ENCODE data around the gene SIX1. TPM values are rescaled to one million over a fixed set of nuclear protein-coding genes. Genes with fewer than 3 reads are reported as not detected.

The SIX1 gene
- total and polyA plus RNA-seq, 2 of the 4 experiments (the other 2 are of a cell fraction) = 7.7 to 15.0 TPM

- H2AK5ac ChIP-seq (ENCODE audit: low read depth, low read length) = no peak overlapping the region
- H3K23ac ChIP-seq (ENCODE audit: low read depth, low read length) = no peak overlapping the region
- H3K4me1 ChIP-seq (ENCODE audit: control insufficient read depth, insufficient read depth, low read length) = peaks cover 19% of the 10 kb centered on the region
- no peaks in the 10 kb centered on the region for H3K9me3 ChIP-seq (ENCODE audit: control insufficient read depth, insufficient read depth, low read length)
- H3K4ac ChIP-seq (ENCODE audit: low read depth, low read length) = no peak overlapping the region
- ATAC-seq (ENCODE audit: low read depth) (no peak), DNase-seq (no peak)
- 83% methylated on average over 10 of the region's 29 CpGs; no CpG with 5 or more reads in 1 of the 2 experiments for WGBS, 2 experiments (ENCODE audit: extremely low coverage in 2 of 2, insufficient read length in 1 of 2)
- H2AK9ac ChIP-seq (replicated peaks; ENCODE audit: low read depth, low read length, poor library complexity) = no peak overlapping the region
- H3K14ac ChIP-seq (replicated peaks; ENCODE audit: low read depth, low read length) = no peak overlapping the region
- no peaks in the 10 kb centered on the region for H4K20me1 ChIP-seq (ENCODE audit: insufficient read depth, low read length)
- peak overlapping the region; percentile 61; the same call in 1 of the 2 replicates for H3K27ac ChIP-seq (ENCODE audit: insufficient read depth, low read length)
- POLR2A ChIA-PET (ENCODE audit: unreplicated experiment) = interaction anchor here (0.5 kb wide), 1 partner anchor 67 kb away, joined by 7 read pairs; no protein-coding TSS in a partner anchor
- peak overlapping the region; percentile 23; the same call in 1 of the 2 replicates for H2BK120ac ChIP-seq (ENCODE audit: low read depth, low read length)
- H3K9ac ChIP-seq (ENCODE audit: low read depth, low read length) = no peak overlapping the region
- in situ Hi-C loops (cut with MboI; ENCODE audit: low sequenced_read_pairs) (no loop called here), dilution Hi-C loops (cut with HindIII; ENCODE audit: low sequenced_read_pairs, unreplicated experiment) (no loop called here), intact Hi-C loops (cut with micrococcal nuclease) (no loop called here)
- TF ChIP-seq NFE2L2 (IDR thresholded peaks at IDR 0.05; ENCODE audit: low read depth, low read length) (no peak), MAFK (IDR thresholded peaks at IDR 0.05; ENCODE audit: low read depth, low read length) (no peak), RFX5 (IDR thresholded peaks at IDR 0.05; ENCODE audit: low read depth, low read length) (no peak), RAD21 (IDR thresholded peaks at IDR 0.05; ENCODE audit: low read length) (no peak), RCOR1 (IDR thresholded peaks at IDR 0.05; ENCODE audit: insufficient replicate concordance, low read length) (no peak), MXI1 (IDR thresholded peaks at IDR 0.05; ENCODE audit: borderline replicate concordance, low read depth, low read length) (no peak), MAZ (IDR thresholded peaks at IDR 0.05; ENCODE audit: borderline replicate concordance, low read depth, low read length) (no peak), ELK1 (IDR thresholded peaks at IDR 0.05; ENCODE audit: borderline replicate concordance, low read depth, low read length) (no peak), USF2 (IDR thresholded peaks at IDR 0.05; ENCODE audit: low read depth, low read length) (no peak), FOS (IDR thresholded peaks at IDR 0.05; ENCODE audit: low read depth, low read length) (no peak)
- CTCF ChIA-PET = no interaction called here
- H3K18ac ChIP-seq (ENCODE audit: low read depth, low read length) = peak overlapping the region; percentile 43
- no peak overlapping the region; the same call in 1 of the 2 replicates for H4K5ac ChIP-seq (ENCODE audit: low read depth, low read length)
- BruUV-seq (replicated peaks) = no TSS peak
- H3K4me2 ChIP-seq (ENCODE audit: low read depth, low read length) = peak overlapping the region; percentile 7; the same call in 1 of the 2 replicates
- peak overlapping the region; percentile 37; the same call in 1 of the 3 replicates for H2BK15ac ChIP-seq (ENCODE audit: low read depth, low read length)
- H3K27me3 ChIP-seq (ENCODE audit: control insufficient read depth, insufficient read depth, low read length) = no peaks in the 10 kb centered on the region; the same call in 1 of the 2 replicates
- H3K4me3 ChIP-seq (ENCODE audit: insufficient read depth, low read depth, low read length) = no peak overlapping the region
- H4K8ac ChIP-seq (ENCODE audit: low read depth in 2 of 2, low read length in 2 of 2) = peak overlapping the region in 1 of 2 experiments; percentile 96; a peak in 1 of 4 replicates
- no peak overlapping the region for H3K56ac ChIP-seq (ENCODE audit: extremely low read depth, insufficient read depth, low read length)
- peaks cover 2 to 13% of the 10 kb centered on the region in 2 experiments; a peak in 2 of 4 replicates for H3K79me1 ChIP-seq (ENCODE audit: low read depth in 1 of 2, low read length in 2 of 2)
- H2BK5ac ChIP-seq (ENCODE audit: low read depth, low read length, poor library complexity, severe bottlenecking) = peak overlapping the region; percentile 44
- no peaks in the 10 kb centered on the region for H3K36me3 ChIP-seq (ENCODE audit: control insufficient read depth, insufficient read depth, low read length)
- no peak overlapping the region for H2BK20ac ChIP-seq (ENCODE audit: low read depth, low read length)
- no peaks in the 10 kb centered on the region for H3K9me1 ChIP-seq (ENCODE audit: insufficient read depth, low read length)
- H2AFZ ChIP-seq (replicated peaks; ENCODE audit: low read length, poor library complexity) = peak overlapping the region; percentile 92
- H4K91ac ChIP-seq (ENCODE audit: insufficient read depth, low read depth, low read length) = no peak overlapping the region; the same call in 1 of the 2 replicates
Observed at GRCh38 chr14:60655119-60655897, 6.0 kb upstream of the SIX1 start.
